ENCODE data around the gene FBXL15. TPM values are rescaled to one million over a fixed set of nuclear protein-coding genes. Genes with fewer than 3 reads are reported as not detected.
"Not testable (repeated sequence)": the region's sequence is repeated elsewhere in the genome, so short reads cannot be mapped to it uniquely, and the experiment has no call there.

The FBXL15 gene
- total and polyA plus RNA-seq, 2 experiments from 2014 or later: 18.5 to 36.1 TPM

DNA sequence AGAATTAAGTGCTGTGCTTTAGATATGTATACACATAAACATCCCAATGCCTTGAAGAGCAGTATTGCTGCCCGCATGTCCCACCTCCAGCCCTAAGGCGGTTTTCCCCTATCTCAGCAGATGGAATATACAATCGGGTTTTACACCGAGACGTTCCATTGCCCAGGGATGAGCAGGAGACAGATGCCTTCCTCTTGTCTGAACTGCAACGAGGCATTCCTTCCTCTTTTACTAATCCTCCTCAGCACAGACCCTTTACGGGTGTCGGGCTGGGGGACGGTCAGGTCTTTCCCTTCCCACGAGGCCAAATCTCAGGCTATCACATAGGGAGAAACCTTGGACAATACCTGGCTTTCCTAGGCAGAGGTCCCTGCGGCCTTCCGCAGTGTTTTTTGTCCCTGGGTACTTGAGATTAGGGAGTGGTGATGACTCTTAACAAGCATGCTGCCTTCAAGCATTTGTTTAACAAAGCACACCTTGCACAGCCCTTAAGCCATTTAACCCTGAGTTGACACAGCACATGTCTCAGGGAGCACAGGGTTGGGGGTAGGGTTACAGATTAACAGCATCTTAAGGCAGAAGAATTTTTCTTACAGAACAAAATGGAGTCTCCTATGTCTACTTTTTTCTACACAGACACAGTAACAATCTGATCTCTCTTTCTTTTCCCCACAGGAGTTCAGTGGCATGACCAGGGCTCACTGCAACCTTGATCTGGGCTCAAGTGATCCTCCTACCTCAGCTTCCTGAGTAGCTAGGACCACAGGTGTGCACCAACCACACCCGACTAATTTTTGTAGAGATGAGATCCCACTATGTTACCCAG is 34.2 kb downstream of the FBXL15 start:
- peak; percentile 45; the same call in 1 of the 2 replicates for TF ChIP-seq NANOG (IDR thresholded peaks at IDR 0.05; ENCODE audit: borderline replicate concordance)
- peaks cover 11% of the 10 kb centered on the region for H4K20me1 ChIP-seq (replicated peaks; ENCODE audit: insufficient read depth)
- H3F3A ChIP-seq (replicated peaks; ENCODE audit: low read depth): peaks cover 38% of the 10 kb centered on the region
- Mint-ChIP-seq H3K27ac (peak overlapping the region; percentile 95), H3K36me3 (ENCODE audit: low read depth) (peaks cover 38% of the 10 kb centered on the region), H3K4me3 (peak overlapping the region; percentile 45; the same call in 1 of the 3 replicates), H3K27me3 (ENCODE audit: insufficient read depth, low read depth, poor library complexity) (peaks cover 24% of the 10 kb centered on the region), H3K4me1 (peaks cover 51% of the 10 kb centered on the region)
- H3K4me1 ChIP-seq (ENCODE audit: insufficient read depth): peaks cover 40% of the 10 kb centered on the region
- not testable (repeated sequence) for ATAC-seq; H3K9me2 ChIP-seq (ENCODE audit: insufficient read depth); H3K9me3 Mint-ChIP-seq; H2AFZ ChIP-seq; H3K27me3 ChIP-seq (ENCODE audit: insufficient read depth)
- H3K36me3 ChIP-seq (ENCODE audit: insufficient read depth): peaks cover 12% of the 10 kb centered on the region
- peaks cover 33% of the 10 kb centered on the region for H3K79me2 ChIP-seq (replicated peaks; ENCODE audit: insufficient read depth)
- peak overlapping the region; percentile 39 for H3K4me3 ChIP-seq
- peak overlapping the region; percentile 68 for H3K4me2 ChIP-seq
- peak overlapping the region; percentile 86 for H3K27ac ChIP-seq (ENCODE audit: low read depth)
- peak; percentile 31 for DNase-seq (ENCODE audit: low spot score)

DNA sequence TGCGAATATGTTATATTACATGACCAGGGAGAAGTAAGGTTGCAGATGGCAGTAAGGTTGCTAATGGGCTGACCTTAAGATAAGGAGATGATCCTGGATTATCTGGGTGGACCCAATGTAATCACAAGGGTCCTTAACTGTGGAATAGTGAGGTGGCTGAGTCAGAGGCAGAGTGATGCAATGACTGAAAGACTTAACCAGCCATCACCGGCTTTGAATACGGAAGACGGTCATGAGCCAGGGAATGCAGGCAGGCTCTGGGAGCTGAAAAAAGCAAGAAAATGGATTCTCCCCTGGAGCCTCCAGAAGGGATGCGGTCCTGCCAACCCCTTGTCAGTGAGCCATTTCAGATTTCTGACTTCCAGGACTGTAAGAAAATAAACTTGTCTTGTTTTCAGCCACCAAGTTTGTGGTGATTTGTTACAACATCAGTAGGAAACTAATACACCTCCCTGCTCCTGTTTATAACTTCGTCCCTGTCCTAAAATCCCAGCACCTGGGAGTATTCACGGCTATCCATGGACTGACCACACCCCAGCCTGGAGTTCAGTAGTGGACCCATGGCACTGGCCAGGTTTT is 35.3 kb downstream of the FBXL15 start:
- Histone ChIP-seq H3K36me3 (ENCODE audit: insufficient read depth) (peaks cover 12% of the 10 kb centered on the region), H3K27me3 (ENCODE audit: insufficient read depth) (no peaks in the 10 kb centered on the region), H3K27ac (ENCODE audit: low read depth) (peak overlapping the region; percentile 86), H3K4me2 (peak overlapping the region; percentile 68; the same call in 1 of the 2 replicates), H3F3A (replicated peaks; ENCODE audit: low read depth) (peaks cover 36% of the 10 kb centered on the region), H3K9me2 (ENCODE audit: insufficient read depth) (no peaks in the 10 kb centered on the region), H3K79me2 (replicated peaks; ENCODE audit: insufficient read depth) (peaks cover 30% of the 10 kb centered on the region), H2AFZ (no peak overlapping the region), H3K4me3 (no peak overlapping the region; the same call in 1 of the 2 replicates), H4K20me1 (replicated peaks; ENCODE audit: insufficient read depth) (peaks cover 11% of the 10 kb centered on the region), H3K4me1 (ENCODE audit: insufficient read depth) (peaks cover 47% of the 10 kb centered on the region)
- Mint-ChIP-seq H3K4me3 (peak overlapping the region; percentile 23; the same call in 1 of the 3 replicates), H3K9me3 (no peaks in the 10 kb centered on the region; the same call in 2 of the 3 replicates), H3K4me1 (peaks cover 59% of the 10 kb centered on the region), H3K36me3 (ENCODE audit: low read depth) (peaks cover 38% of the 10 kb centered on the region), H3K27ac (peak overlapping the region; percentile 95), H3K27me3 (ENCODE audit: insufficient read depth, low read depth, poor library complexity) (peaks cover 24% of the 10 kb centered on the region)
- DNase-seq (ENCODE audit: low spot score) (peak; percentile 55), ATAC-seq (peak; percentile 23)
- TF ChIP-seq JUNB (IDR thresholded peaks at IDR 0.05; ENCODE audit: unreplicated experiment) (no peak), EZH2 (IDR thresholded peaks at IDR 0.05; ENCODE audit: low read depth, unreplicated experiment) (no peak), NANOG (IDR thresholded peaks at IDR 0.05; ENCODE audit: borderline replicate concordance) (no peak), STAT1 (IDR thresholded peaks at IDR 0.05; ENCODE audit: unreplicated experiment) (no peak), POLR2AphosphoS5 (IDR thresholded peaks at IDR 0.05; ENCODE audit: low read depth) (peak; percentile 40), EZH2phosphoT487 (IDR thresholded peaks at IDR 0.05; ENCODE audit: unreplicated experiment) (no peak), ZNF331 (CRISPR knock-in tag; IDR thresholded peaks at IDR 0.05; ENCODE audit: low read depth) (no peak)
- TF ChIP-seq, protein P1, sequence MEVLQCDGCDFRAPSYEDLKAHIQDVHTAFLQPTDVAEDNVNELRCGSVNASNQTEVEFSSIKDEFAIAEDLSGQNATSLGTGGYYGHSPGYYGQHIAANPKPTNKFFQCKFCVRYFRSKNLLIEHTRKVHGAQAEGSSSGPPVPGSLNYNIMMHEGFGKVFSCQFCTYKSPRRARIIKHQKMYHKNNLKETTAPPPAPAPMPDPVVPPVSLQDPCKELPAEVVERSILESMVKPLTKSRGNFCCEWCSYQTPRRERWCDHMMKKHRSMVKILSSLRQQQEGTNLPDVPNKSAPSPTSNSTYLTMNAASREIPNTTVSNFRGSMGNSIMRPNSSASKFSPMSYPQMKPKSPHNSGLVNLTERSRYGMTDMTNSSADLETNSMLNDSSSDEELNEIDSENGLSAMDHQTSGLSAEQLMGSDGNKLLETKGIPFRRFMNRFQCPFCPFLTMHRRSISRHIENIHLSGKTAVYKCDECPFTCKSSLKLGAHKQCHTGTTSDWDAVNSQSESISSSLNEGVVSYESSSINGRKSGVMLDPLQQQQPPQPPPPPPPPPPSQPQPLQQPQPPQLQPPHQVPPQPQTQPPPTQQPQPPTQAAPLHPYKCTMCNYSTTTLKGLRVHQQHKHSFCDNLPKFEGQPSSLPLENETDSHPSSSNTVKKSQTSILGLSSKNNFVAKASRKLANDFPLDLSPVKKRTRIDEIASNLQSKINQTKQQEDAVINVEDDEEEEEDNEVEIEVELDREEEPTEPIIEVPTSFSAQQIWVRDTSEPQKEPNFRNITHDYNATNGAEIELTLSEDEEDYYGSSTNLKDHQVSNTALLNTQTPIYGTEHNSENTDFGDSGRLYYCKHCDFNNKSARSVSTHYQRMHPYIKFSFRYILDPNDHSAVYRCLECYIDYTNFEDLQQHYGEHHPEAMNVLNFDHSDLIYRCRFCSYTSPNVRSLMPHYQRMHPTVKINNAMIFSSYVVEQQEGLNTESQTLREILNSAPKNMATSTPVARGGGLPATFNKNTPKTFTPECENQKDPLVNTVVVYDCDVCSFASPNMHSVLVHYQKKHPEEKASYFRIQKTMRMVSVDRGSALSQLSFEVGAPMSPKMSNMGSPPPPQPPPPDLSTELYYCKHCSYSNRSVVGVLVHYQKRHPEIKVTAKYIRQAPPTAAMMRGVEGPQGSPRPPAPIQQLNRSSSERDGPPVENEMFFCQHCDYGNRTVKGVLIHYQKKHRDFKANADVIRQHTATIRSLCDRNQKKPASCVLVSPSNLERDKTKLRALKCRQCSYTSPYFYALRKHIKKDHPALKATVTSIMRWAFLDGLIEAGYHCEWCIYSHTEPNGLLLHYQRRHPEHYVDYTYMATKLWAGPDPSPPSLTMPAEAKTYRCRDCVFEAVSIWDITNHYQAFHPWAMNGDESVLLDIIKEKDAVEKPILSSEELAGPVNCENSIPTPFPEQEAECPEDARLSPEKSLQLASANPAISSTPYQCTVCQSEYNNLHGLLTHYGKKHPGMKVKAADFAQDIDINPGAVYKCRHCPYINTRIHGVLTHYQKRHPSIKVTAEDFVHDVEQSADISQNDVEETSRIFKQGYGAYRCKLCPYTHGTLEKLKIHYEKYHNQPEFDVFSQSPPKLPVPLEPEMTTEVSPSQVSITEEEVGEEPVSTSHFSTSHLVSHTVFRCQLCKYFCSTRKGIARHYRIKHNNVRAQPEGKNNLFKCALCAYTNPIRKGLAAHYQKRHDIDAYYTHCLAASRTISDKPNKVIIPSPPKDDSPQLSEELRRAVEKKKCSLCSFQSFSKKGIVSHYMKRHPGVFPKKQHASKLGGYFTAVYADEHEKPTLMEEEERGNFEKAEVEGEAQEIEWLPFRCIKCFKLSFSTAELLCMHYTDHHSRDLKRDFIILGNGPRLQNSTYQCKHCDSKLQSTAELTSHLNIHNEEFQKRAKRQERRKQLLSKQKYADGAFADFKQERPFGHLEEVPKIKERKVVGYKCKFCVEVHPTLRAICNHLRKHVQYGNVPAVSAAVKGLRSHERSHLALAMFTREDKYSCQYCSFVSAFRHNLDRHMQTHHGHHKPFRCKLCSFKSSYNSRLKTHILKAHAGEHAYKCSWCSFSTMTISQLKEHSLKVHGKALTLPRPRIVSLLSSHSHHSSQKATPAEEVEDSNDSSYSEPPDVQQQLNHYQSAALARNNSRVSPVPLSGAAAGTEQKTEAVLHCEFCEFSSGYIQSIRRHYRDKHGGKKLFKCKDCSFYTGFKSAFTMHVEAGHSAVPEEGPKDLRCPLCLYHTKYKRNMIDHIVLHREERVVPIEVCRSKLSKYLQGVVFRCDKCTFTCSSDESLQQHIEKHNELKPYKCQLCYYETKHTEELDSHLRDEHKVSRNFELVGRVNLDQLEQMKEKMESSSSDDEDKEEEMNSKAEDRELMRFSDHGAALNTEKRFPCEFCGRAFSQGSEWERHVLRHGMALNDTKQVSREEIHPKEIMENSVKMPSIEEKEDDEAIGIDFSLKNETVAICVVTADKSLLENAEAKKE (CRISPR knock-in tag; IDR thresholded peaks at IDR 0.05): no peak
- TF ChIP-seq, protein P2, sequence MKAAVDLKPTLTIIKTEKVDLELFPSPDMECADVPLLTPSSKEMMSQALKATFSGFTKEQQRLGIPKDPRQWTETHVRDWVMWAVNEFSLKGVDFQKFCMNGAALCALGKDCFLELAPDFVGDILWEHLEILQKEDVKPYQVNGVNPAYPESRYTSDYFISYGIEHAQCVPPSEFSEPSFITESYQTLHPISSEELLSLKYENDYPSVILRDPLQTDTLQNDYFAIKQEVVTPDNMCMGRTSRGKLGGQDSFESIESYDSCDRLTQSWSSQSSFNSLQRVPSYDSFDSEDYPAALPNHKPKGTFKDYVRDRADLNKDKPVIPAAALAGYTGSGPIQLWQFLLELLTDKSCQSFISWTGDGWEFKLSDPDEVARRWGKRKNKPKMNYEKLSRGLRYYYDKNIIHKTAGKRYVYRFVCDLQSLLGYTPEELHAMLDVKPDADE (IDR thresholded peaks at IDR 0.05): no peak
